Measurements from ENCODE around the gene OR1F1. TPM values are rescaled to one million over a fixed set of nuclear protein-coding genes. Genes with fewer than 3 reads are reported as not detected.
A peak's percentile ranks its signal among the peaks of the same experiment; 100 is the strongest.

Gene OR1F1
- total and polyA plus RNA-seq, 4 donors = not detected

- Histone ChIP-seq H3K27ac (ENCODE audit: low read depth in 1 of 2, low read length in 2 of 2) (no peak overlapping the region), H3K9me3 (ENCODE audit: control insufficient read depth, low read length) (no peaks in the 10 kb centered on the region), H3K36me3 (ENCODE audit: control insufficient read depth in 1 of 2, insufficient read depth in 2 of 2, low read length in 1 of 2) (peaks cover 0 to 7% of the 10 kb centered on the region in 2 donors), H3K4me3 (ENCODE audit: low read length in 2 of 2) (no peak overlapping the region), H3K27me3 (ENCODE audit: control insufficient read depth in 1 of 2, insufficient read depth in 2 of 2, low read length in 1 of 2) (no peaks in the 10 kb centered on the region), H3K4me1 (ENCODE audit: control insufficient read depth in 1 of 2, insufficient read depth in 2 of 2, low read length in 2 of 2) (no peaks in the 10 kb centered on the region)
- 91 to 94% methylated on average over 11 of the region's 11 CpGs for WGBS, 2 donors
- peak in 1 of 2 donors; percentile 24 for DNase-seq
- ATAC-seq (ENCODE audit: low FRiP score) = no peak
- intact Hi-C loops (cut with DNase I) = no loop called here
Measured at GRCh38 chr16:3143189-3143588, 44.8 kb upstream of the OR1F1 start.

GRCh38 chr16:3143598-3144320, 44.2 kb upstream of the OR1F1 start:
- H3K4me3 ChIP-seq (ENCODE audit: low read length in 2 of 2) = no peak overlapping the region
- H3K9me3 ChIP-seq (ENCODE audit: control insufficient read depth, low read length) = no peaks in the 10 kb centered on the region
- no peaks in the 10 kb centered on the region for H3K27me3 ChIP-seq (ENCODE audit: control insufficient read depth in 1 of 2, insufficient read depth in 2 of 2, low read length in 1 of 2)
- DNase-seq (peak in 1 of 2 donors; percentile 45), ATAC-seq (ENCODE audit: low FRiP score) (no peak)
- WGBS, 2 donors = 59 to 64% methylated on average over 22 to 23 of the region's 23 CpGs
- intact Hi-C loops (cut with DNase I) = no loop called here
- H3K4me1 ChIP-seq (ENCODE audit: control insufficient read depth in 1 of 2, insufficient read depth in 2 of 2, low read length in 2 of 2) = no peaks in the 10 kb centered on the region
- H3K36me3 ChIP-seq (ENCODE audit: control insufficient read depth in 1 of 2, insufficient read depth in 2 of 2, low read length in 1 of 2) = peaks cover 0 to 7% of the 10 kb centered on the region in 2 donors
- H3K27ac ChIP-seq (ENCODE audit: low read depth in 1 of 2, low read length in 2 of 2) = no peak overlapping the region

- Histone ChIP-seq H3K4me3 (ENCODE audit: low read length in 2 of 2) (no peak overlapping the region), H3K9me3 (ENCODE audit: control insufficient read depth, low read length) (no peaks in the 10 kb centered on the region), H3K36me3 (ENCODE audit: control insufficient read depth in 1 of 2, insufficient read depth in 2 of 2, low read length in 1 of 2) (peaks cover 0 to 7% of the 10 kb centered on the region in 2 donors), H3K27me3 (ENCODE audit: control insufficient read depth in 1 of 2, insufficient read depth in 2 of 2, low read length in 1 of 2) (no peaks in the 10 kb centered on the region), H3K27ac (ENCODE audit: low read depth in 1 of 2, low read length in 2 of 2) (no peak overlapping the region), H3K4me1 (ENCODE audit: control insufficient read depth in 1 of 2, insufficient read depth in 2 of 2, low read length in 2 of 2) (no peaks in the 10 kb centered on the region)
- intact Hi-C loops (cut with DNase I) = no loop called here
- ATAC-seq (ENCODE audit: low FRiP score) = no peak
- WGBS, 2 donors = 75 to 76% methylated on average over 18 of the region's 18 CpGs
- peak in 1 of 2 donors; percentile 30 for DNase-seq
Measured at GRCh38 chr16:3144321-3144983, 43.6 kb upstream of the OR1F1 start.

GRCh38 chr16:3145151-3145550, 42.9 kb upstream of the OR1F1 start:
- H3K27ac ChIP-seq (ENCODE audit: low read depth in 1 of 2, low read length in 2 of 2) = no peak overlapping the region
- 86 to 90% methylated on average over 7 to 10 of the region's 10 CpGs for WGBS, 2 donors
- no peak overlapping the region for H3K4me3 ChIP-seq (ENCODE audit: low read length in 2 of 2)
- no peaks in the 10 kb centered on the region for H3K4me1 ChIP-seq (ENCODE audit: control insufficient read depth in 1 of 2, insufficient read depth in 2 of 2, low read length in 2 of 2)
- no peaks in the 10 kb centered on the region for H3K27me3 ChIP-seq (ENCODE audit: control insufficient read depth in 1 of 2, insufficient read depth in 2 of 2, low read length in 1 of 2)
- peak in 1 of 2 donors; percentile 29 for DNase-seq
- peaks cover 0 to 7% of the 10 kb centered on the region in 2 donors for H3K36me3 ChIP-seq (ENCODE audit: control insufficient read depth in 1 of 2, insufficient read depth in 2 of 2, low read length in 1 of 2)
- ATAC-seq (ENCODE audit: low FRiP score) = no peak
- intact Hi-C loops (cut with DNase I) = no loop called here
- no peaks in the 10 kb centered on the region for H3K9me3 ChIP-seq (ENCODE audit: control insufficient read depth, low read length)

GRCh38 chr16:3145660-3146059, 42.3 kb upstream of the OR1F1 start:
- Histone ChIP-seq H3K36me3 (ENCODE audit: control insufficient read depth in 1 of 2, insufficient read depth in 2 of 2, low read length in 1 of 2) (peaks cover 0 to 7% of the 10 kb centered on the region in 2 donors), H3K27ac (ENCODE audit: low read depth in 1 of 2, low read length in 2 of 2) (no peak overlapping the region), H3K9me3 (ENCODE audit: control insufficient read depth, low read length) (no peaks in the 10 kb centered on the region), H3K4me3 (ENCODE audit: low read length in 2 of 2) (no peak overlapping the region), H3K27me3 (ENCODE audit: control insufficient read depth in 1 of 2, insufficient read depth in 2 of 2, low read length in 1 of 2) (no peaks in the 10 kb centered on the region), H3K4me1 (ENCODE audit: control insufficient read depth in 1 of 2, insufficient read depth in 2 of 2, low read length in 2 of 2) (no peaks in the 10 kb centered on the region)
- intact Hi-C loops (cut with DNase I) = no loop called here
- ATAC-seq (ENCODE audit: low FRiP score) = no peak
- 89 to 90% methylated on average over 12 of the region's 12 CpGs for WGBS, 2 donors
- DNase-seq = peak; percentile 49 to 77

- DNase-seq (peak; percentile 40 to 69), ATAC-seq (ENCODE audit: low FRiP score) (no peak)
- WGBS, 2 donors = 93 to 97% methylated on average over 15 to 16 of the region's 16 CpGs
- Histone ChIP-seq H3K36me3 (ENCODE audit: control insufficient read depth in 1 of 2, insufficient read depth in 2 of 2, low read length in 1 of 2) (peaks cover 0 to 2% of the 10 kb centered on the region in 2 donors), H3K9me3 (ENCODE audit: control insufficient read depth, low read length) (no peaks in the 10 kb centered on the region), H3K27me3 (ENCODE audit: control insufficient read depth in 1 of 2, insufficient read depth in 2 of 2, low read length in 1 of 2) (no peaks in the 10 kb centered on the region), H3K4me3 (ENCODE audit: low read length in 2 of 2) (no peak overlapping the region), H3K27ac (ENCODE audit: low read depth in 1 of 2, low read length in 2 of 2) (no peak overlapping the region), H3K4me1 (ENCODE audit: control insufficient read depth in 1 of 2, insufficient read depth in 2 of 2, low read length in 2 of 2) (no peaks in the 10 kb centered on the region)
- intact Hi-C loops (cut with DNase I) = no loop called here
Measured at GRCh38 chr16:3147046-3147756, 40.8 kb upstream of the OR1F1 start.

GRCh38 chr16:3147757-3148104, 40.3 kb upstream of the OR1F1 start:
- WGBS, 2 donors = 96 to 98% methylated on average over 5 of the region's 5 CpGs
- H3K36me3 ChIP-seq (ENCODE audit: control insufficient read depth in 1 of 2, insufficient read depth in 2 of 2, low read length in 1 of 2) = no peaks in the 10 kb centered on the region
- ATAC-seq (ENCODE audit: low FRiP score) = no peak
- H3K4me1 ChIP-seq (ENCODE audit: control insufficient read depth in 1 of 2, insufficient read depth in 2 of 2, low read length in 2 of 2) = no peaks in the 10 kb centered on the region
- no peaks in the 10 kb centered on the region for H3K27me3 ChIP-seq (ENCODE audit: control insufficient read depth in 1 of 2, insufficient read depth in 2 of 2, low read length in 1 of 2)
- peak in 1 of 2 donors; percentile 34 for DNase-seq
- intact Hi-C loops (cut with DNase I) = no loop called here
- no peak overlapping the region for H3K27ac ChIP-seq (ENCODE audit: low read depth in 1 of 2, low read length in 2 of 2)
- no peak overlapping the region for H3K4me3 ChIP-seq (ENCODE audit: low read length in 2 of 2)
- no peaks in the 10 kb centered on the region for H3K9me3 ChIP-seq (ENCODE audit: control insufficient read depth, low read length)

- Histone ChIP-seq H3K27me3 (ENCODE audit: control insufficient read depth in 1 of 2, insufficient read depth in 2 of 2, low read length in 1 of 2) (no peaks in the 10 kb centered on the region), H3K36me3 (ENCODE audit: control insufficient read depth in 1 of 2, insufficient read depth in 2 of 2, low read length in 1 of 2) (no peaks in the 10 kb centered on the region), H3K4me3 (ENCODE audit: low read length in 2 of 2) (no peak overlapping the region), H3K27ac (ENCODE audit: low read depth in 1 of 2, low read length in 2 of 2) (no peak overlapping the region), H3K9me3 (ENCODE audit: control insufficient read depth, low read length) (no peaks in the 10 kb centered on the region), H3K4me1 (ENCODE audit: control insufficient read depth in 1 of 2, insufficient read depth in 2 of 2, low read length in 2 of 2) (no peaks in the 10 kb centered on the region)
- no peak for ATAC-seq (ENCODE audit: low FRiP score)
- DNase-seq = peak in 1 of 2 donors; percentile 36
- 97% methylated on average over 13 of the region's 13 CpGs for WGBS, 2 donors
- intact Hi-C loops (cut with DNase I) = no loop called here
Measured at GRCh38 chr16:3148256-3149192, 39.5 kb upstream of the OR1F1 start.
